HFFc6 (cell line): Measurements from ENCODE around the gene OGFOD3. TPM values are rescaled to one million over a fixed set of nuclear protein-coding genes. Genes with fewer than 3 reads are reported as not detected.

Experiments used
- DNase-seq: peaks from one replicate; pipeline ENCODE4 v3.0.0-alpha.2; 2018
- H3K27ac Mint-ChIP-seq: 2 replicates; pipeline ENCODE4 v1.8.0; 2020; ENCODE audit warnings: mild to moderate bottlenecking, mixed read lengths
- H3K27me3 Mint-ChIP-seq: 2 replicates; pipeline ENCODE4 v1.8.0; 2021; ENCODE audit warnings: mild to moderate bottlenecking, moderate library complexity, mixed read lengths; ENCODE audit not compliant: insufficient read depth
- H3K36me3 Mint-ChIP-seq: 2 replicates; pipeline ENCODE4 v1.8.0; 2021; ENCODE audit warnings: low read depth, mixed read lengths
- H3K4me1 Mint-ChIP-seq: 2 replicates; pipeline ENCODE4 v1.8.0; 2020; ENCODE audit warnings: low read depth, mixed read lengths
- H3K4me3 Mint-ChIP-seq: 2 replicates; pipeline ENCODE4 v1.8.0; 2020; ENCODE audit warnings: mild to moderate bottlenecking, moderate library complexity, mixed read lengths
- H3K9me3 Mint-ChIP-seq: 2 replicates; pipeline ENCODE4 v1.8.0; 2020; ENCODE audit warnings: mild to moderate bottlenecking, mixed read lengths
- total RNA-seq, 6 experiments: library from RNA; stranded (reverse); fragmentation: NEBNext Ultra II Directional; extraction: Animal tissue kit (Norgen Biotek cat#: 25700); gene quantifications; 2 replicates in 1 of 6; 3 replicates in 5 of 6; pipeline ENCODE4 v1.2.3, GENCODE V29; 2021
- TF ChIP-seq, protein P1 (sequence below): fragments of 200-600 bp; sonication (generic); IDR thresholded peaks from 2 replicates; pipeline ENCODE4 v1.5.0; 2021; ENCODE audit warnings: antibody characterized with exemption, mild to moderate bottlenecking

Gene OGFOD3
- total RNA-seq, 6 experiments from 2014 or later = 26.5 to 31.2 (median 27.9) TPM

DNA sequence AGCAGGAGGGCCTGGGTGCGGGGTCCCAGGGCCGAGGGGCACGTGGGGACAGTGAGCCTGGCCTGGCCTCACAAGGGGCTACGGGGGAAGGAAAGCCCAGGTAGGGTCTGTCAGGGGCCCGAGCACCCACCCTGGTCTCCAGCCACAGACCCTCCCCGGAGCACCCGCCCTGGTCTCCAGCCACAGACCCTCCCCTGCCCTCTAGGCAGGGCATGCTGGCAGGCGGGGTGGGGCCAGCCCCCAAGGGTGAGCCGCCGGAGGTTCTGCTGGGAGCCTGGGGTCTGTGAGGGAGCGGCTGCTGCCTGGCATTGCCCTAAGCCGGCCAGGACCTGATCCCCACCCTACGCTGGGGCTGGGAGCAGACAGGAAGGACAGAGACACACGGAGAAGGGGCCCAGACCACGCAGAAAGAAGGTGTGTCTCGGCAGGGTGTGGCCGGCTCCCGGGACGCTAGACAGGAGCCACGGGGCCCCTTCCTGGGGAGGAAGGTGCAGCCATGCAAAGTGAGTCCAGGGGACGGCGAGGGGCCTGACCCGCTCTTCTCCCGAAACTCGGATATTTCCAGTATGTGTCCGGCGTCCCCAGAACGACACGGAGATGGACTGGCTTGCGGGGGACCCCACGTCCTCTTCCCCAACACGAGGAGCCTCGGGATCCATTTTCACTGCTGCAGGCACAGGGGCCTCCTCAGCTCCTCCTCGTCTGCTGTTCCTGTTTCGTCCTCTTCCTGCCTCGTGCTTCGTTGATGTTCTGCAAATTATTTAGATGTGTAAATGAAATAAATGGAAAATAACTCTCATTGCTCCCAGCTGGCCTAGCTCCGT, 31.3 kb downstream of the OGFOD3 start:
- H3K27ac Mint-ChIP-seq = no peak overlapping the region
- no peak for DNase-seq

DNA sequence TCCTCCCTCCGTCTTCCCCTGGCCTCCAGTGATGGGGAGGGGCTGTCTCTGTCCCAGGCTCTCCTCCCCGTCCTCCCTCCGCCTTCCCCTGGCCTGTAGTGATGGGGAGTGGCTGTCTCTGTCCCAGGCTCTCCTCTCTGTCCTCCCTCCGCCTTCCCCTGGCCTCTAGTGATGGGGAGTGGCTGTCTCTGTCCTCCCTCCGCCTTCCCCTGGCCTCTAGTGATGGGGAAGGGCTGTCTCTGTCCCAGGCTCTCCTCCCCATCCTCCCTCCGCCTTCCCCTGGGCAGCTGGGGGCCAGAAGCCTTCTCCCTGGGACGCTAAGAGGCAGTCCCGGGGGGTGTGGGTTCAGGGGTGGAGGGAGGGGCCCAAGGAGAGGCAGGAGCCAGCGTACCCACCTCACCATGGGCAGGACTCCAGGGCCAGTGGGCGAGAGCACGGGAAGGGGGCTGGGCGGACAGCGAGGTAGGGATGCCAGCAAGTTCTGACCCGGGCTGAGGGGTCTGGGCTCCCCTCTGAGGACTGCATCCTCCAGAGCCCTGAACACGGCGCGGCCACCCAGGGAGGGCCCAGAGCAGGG, 32.0 kb downstream of the OGFOD3 start:
- H3K4me1 Mint-ChIP-seq = peaks cover 7% of the 10 kb centered on the region

More for the DNA sequence above, 31.3 kb downstream of the OGFOD3 start:
- Mint-ChIP-seq H3K9me3 (no peaks in the 10 kb centered on the region), H3K36me3 (no peaks in the 10 kb centered on the region), H3K27me3 (peaks cover 9% of the 10 kb centered on the region; the same call in 1 of the 2 replicates), H3K4me3 (no peak overlapping the region), H3K4me1 (0 out of 2 replicates have a peak, but pooled peaks cover 5% of the 10 kb centered on the region)
- TF ChIP-seq, protein P1, sequence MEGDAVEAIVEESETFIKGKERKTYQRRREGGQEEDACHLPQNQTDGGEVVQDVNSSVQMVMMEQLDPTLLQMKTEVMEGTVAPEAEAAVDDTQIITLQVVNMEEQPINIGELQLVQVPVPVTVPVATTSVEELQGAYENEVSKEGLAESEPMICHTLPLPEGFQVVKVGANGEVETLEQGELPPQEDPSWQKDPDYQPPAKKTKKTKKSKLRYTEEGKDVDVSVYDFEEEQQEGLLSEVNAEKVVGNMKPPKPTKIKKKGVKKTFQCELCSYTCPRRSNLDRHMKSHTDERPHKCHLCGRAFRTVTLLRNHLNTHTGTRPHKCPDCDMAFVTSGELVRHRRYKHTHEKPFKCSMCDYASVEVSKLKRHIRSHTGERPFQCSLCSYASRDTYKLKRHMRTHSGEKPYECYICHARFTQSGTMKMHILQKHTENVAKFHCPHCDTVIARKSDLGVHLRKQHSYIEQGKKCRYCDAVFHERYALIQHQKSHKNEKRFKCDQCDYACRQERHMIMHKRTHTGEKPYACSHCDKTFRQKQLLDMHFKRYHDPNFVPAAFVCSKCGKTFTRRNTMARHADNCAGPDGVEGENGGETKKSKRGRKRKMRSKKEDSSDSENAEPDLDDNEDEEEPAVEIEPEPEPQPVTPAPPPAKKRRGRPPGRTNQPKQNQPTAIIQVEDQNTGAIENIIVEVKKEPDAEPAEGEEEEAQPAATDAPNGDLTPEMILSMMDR = no peak

DNA sequence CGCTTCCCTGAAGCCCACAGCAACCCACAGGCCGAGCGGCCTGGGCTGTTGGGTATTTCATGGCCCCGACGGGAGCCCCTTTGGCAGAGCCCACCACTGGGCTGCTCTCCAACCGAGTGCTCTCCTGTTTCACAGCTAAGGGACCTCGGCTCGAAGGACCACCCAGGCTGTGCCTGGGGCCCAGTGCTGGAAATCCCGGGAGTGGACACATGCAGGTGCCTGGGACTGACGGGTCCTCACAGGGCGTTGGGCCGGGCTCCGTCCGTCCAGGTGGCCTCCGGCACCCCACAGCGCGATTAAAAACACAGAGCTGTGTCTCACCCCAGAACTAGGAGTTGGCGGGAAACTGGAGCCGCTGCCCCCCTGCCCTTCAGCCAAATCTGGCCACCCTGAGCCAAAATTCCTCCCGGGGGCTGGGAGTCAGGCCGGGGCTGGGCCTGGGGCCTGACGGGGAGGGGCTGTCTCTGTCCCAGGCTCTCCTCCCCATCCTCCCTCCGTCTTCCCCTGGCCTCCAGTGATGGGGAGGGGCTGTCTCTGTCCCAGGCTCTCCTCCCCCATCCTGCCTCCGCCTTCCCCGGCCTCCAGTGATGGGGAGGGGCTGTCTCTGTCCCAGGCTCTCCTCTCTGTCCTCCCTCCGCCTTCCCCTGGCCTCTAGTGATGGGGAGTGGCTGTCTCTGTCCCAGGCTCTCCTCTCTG, 32.7 kb downstream of the OGFOD3 start:
- DNase-seq = no peak
- Mint-ChIP-seq H3K4me3 (no peak overlapping the region), H3K4me1 (peaks cover 12% of the 10 kb centered on the region), H3K9me3 (no peaks in the 10 kb centered on the region), H3K27ac (no peak overlapping the region), H3K27me3 (peaks cover 19% of the 10 kb centered on the region), H3K36me3 (no peaks in the 10 kb centered on the region)
- TF ChIP-seq, protein P1 = no peak

More for the DNA sequence above, 32.0 kb downstream of the OGFOD3 start:
- no peak for DNase-seq
- Mint-ChIP-seq H3K27me3 (peaks cover 13% of the 10 kb centered on the region), H3K36me3 (no peaks in the 10 kb centered on the region), H3K27ac (no peak overlapping the region), H3K9me3 (no peaks in the 10 kb centered on the region), H3K4me3 (no peak overlapping the region)
- TF ChIP-seq, protein P1 = no peak

DNA sequence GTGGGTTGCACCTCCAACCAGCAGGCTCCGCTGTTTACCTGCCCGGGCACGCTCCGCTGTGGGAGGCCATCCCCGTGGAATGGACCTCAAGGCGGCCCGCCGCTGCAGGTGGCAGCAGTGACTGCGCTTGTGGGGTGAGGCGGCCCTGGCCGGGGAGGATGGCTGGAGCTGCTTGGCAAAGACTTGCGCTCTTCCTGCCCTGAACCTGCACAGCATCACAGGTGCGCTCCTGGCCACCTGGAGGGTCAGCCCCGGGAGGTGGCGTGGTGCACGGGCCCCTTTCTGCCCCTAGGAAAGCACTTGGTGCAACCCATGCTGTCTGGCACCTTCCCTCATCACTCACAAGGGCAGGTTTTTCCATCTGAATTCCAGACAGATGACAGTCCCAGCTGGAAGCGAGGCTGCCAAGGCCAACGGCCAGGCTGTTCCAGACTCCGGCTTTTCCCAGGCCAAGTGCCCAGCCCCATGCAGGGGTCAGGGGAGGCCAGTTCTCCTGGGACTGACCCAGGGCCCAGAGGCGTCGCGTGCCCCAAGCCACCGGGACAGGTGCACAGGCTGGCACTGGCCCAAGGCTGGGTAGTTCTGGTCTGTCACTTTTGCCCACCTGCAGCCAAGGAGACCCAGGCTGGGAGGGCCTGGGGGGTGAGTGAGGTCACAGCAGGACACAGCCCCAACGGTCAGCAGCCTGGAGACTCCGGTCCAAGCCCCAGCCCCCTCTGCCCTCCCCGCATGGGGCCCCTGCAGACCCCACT, 33.5 kb downstream of the OGFOD3 start:
- peak; percentile 44 for DNase-seq
- Mint-ChIP-seq H3K27me3 (peaks cover 25% of the 10 kb centered on the region), H3K4me3 (no peak overlapping the region), H3K9me3 (no peaks in the 10 kb centered on the region), H3K4me1 (peaks cover 15% of the 10 kb centered on the region), H3K27ac (no peak overlapping the region), H3K36me3 (no peaks in the 10 kb centered on the region)
- TF ChIP-seq, protein P1 = no peak

GRCh38 chr17:82384051-82384729, 34.2 kb downstream of the OGFOD3 start:
- TF ChIP-seq, protein P1 = no peak
- Mint-ChIP-seq H3K4me1 (peaks cover 17% of the 10 kb centered on the region), H3K27me3 (peaks cover 25% of the 10 kb centered on the region), H3K36me3 (no peaks in the 10 kb centered on the region), H3K9me3 (no peaks in the 10 kb centered on the region), H3K27ac (no peak overlapping the region), H3K4me3 (no peak overlapping the region)
- DNase-seq = no peak
